AG10803 (cell line): ENCODE measurements around the gene YPEL1.
A peak's percentile ranks its signal among the peaks of the same experiment; 100 is the strongest.

Source experiments
- DNase-seq: peaks from one replicate; pipeline ENCODE4 v3.0.0; 2010; ENCODE audit warnings: low read depth
- H3K4me3 ChIP-seq: 2 replicates; pipeline ENCODE4 v1.5.1; 2011; ENCODE audit warnings: mild to moderate bottlenecking, low read length, control low read depth
- CTCF ChIP-seq: conservative IDR thresholded peaks from 2 replicates; pipeline ENCODE4 v1.5.1; 2011; ENCODE audit warnings: mild to moderate bottlenecking, low read length, control low read depth, inconsistent platforms

YPEL1 gene

GRCh38 chr22:21673534-21674321 is 61.9 kb downstream of the YPEL1 start:
- H3K4me3 ChIP-seq, result no peak overlapping the region
- no peak for TF ChIP-seq CTCF
- DNase-seq, result no peak

GRCh38 chr22:21672107-21672629 is 63.4 kb downstream of the YPEL1 start:
- TF ChIP-seq CTCF, result no peak
- no peak overlapping the region for H3K4me3 ChIP-seq
- no peak for DNase-seq

- no peak overlapping the region for H3K4me3 ChIP-seq
- no peak for TF ChIP-seq CTCF
- DNase-seq, result no peak
Measured at GRCh38 chr22:21669026-21669425, 66.6 kb downstream of the YPEL1 start.

- TF ChIP-seq CTCF, result no peak
- H3K4me3 ChIP-seq, result peak overlapping the region; percentile 88
- no peak for DNase-seq
Measured at GRCh38 chr22:21666786-21667185, 68.8 kb downstream of the YPEL1 start.

GRCh38 chr22:21665047-21665851 is 70.3 kb downstream of the YPEL1 start:
- peak overlapping the region; percentile 88 for H3K4me3 ChIP-seq
- DNase-seq, result no peak
- TF ChIP-seq CTCF, result no peak

GRCh38 chr22:21663738-21664137 is 71.9 kb downstream of the YPEL1 start:
- DNase-seq, result no peak
- TF ChIP-seq CTCF, result no peak

More at GRCh38 chr22:21663738-21664137, 71.9 kb downstream of the YPEL1 start:
- H3K4me3 ChIP-seq, result no peak overlapping the region
